ENCODE results near the gene CAMK1G. TPM values are rescaled to one million over a fixed set of nuclear protein-coding genes. Genes with fewer than 3 reads are reported as not detected.
A peak's percentile ranks its signal among the peaks of the same experiment; 100 is the strongest.

CAMK1G gene
- total and polyA plus RNA-seq, 2 of the 4 experiments (the other 2 are of a cell fraction) = 0.72 to 1.8 TPM

DNA sequence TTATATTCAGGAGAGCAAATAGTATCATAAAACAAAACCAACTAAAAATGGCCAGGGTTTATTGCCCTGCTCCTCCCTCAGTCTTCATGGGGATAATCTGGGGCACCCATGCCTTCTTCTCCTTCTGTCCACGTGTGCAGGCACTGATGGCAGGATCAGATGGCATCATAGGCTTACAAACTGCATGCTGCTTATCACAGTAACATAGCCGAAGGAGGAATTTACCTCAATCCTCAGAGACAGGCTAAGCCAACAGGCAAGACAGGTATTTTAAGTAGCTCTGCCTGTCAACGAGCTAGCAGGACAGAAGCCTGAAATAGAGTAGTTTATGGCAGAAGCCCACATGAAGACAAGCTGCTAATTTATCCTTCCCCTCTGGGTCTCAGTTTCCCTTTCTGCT, 59.3 kb downstream of the CAMK1G start:
- no peak overlapping the region for H4K8ac ChIP-seq (ENCODE audit: low read depth in 2 of 2, low read length in 2 of 2)
- ATAC-seq (ENCODE audit: low read depth) (no peak), DNase-seq (no peak)
- no peaks in the 10 kb centered on the region for H4K20me1 ChIP-seq (ENCODE audit: insufficient read depth, low read length)
- H2AK9ac ChIP-seq (replicated peaks; ENCODE audit: low read depth, low read length, poor library complexity) = no peak overlapping the region
- no peak overlapping the region for H2AFZ ChIP-seq (replicated peaks; ENCODE audit: low read length, poor library complexity)
- in situ Hi-C loops (cut with MboI; ENCODE audit: low sequenced_read_pairs) = no loop called here
- H3K56ac ChIP-seq (ENCODE audit: extremely low read depth, insufficient read depth, low read length) = no peak overlapping the region
- H3K23ac ChIP-seq (ENCODE audit: low read depth, low read length) = no peak overlapping the region
- no peaks in the 10 kb centered on the region for H3K36me3 ChIP-seq (ENCODE audit: control insufficient read depth, insufficient read depth, low read length)
- H3K14ac ChIP-seq (replicated peaks; ENCODE audit: low read depth, low read length) = no peak overlapping the region
- no peaks in the 10 kb centered on the region for H3K9me3 ChIP-seq (ENCODE audit: control insufficient read depth, insufficient read depth, low read length)
- H3K4me1 ChIP-seq (ENCODE audit: control insufficient read depth, insufficient read depth, low read length) = peaks cover 19% of the 10 kb centered on the region
- H2BK120ac ChIP-seq (ENCODE audit: low read depth, low read length) = no peak overlapping the region
- H3K4me2 ChIP-seq (ENCODE audit: low read depth, low read length) = no peak overlapping the region
- no peak overlapping the region for H3K4ac ChIP-seq (ENCODE audit: low read depth, low read length)
- TF ChIP-seq SMC3 (IDR thresholded peaks at IDR 0.05; ENCODE audit: low read depth, low read length) (no peak), RCOR1 (IDR thresholded peaks at IDR 0.05; ENCODE audit: insufficient replicate concordance, low read length) (no peak), POLR2A (IDR thresholded peaks at IDR 0.05; ENCODE audit: low read depth, low read length) (no peak), FOS (IDR thresholded peaks at IDR 0.05; ENCODE audit: low read depth, low read length) (no peak), CHD1 (IDR thresholded peaks at IDR 0.05; ENCODE audit: low read depth, low read length) (no peak), RAD21 (IDR thresholded peaks at IDR 0.05; ENCODE audit: low read length) (no peak), RFX5 (IDR thresholded peaks at IDR 0.05; ENCODE audit: low read depth, low read length) (no peak), BHLHE40 (IDR thresholded peaks at IDR 0.05; ENCODE audit: low read depth, low read length) (no peak), CEBPB (IDR thresholded peaks at IDR 0.05; ENCODE audit: low read depth, low read length) (no peak), MXI1 (IDR thresholded peaks at IDR 0.05; ENCODE audit: borderline replicate concordance, low read depth, low read length) (no peak), MAZ (IDR thresholded peaks at IDR 0.05; ENCODE audit: borderline replicate concordance, low read depth, low read length) (no peak), MAFK (IDR thresholded peaks at IDR 0.05; ENCODE audit: low read depth, low read length) (no peak)
- TF ChIP-seq, protein P1, sequence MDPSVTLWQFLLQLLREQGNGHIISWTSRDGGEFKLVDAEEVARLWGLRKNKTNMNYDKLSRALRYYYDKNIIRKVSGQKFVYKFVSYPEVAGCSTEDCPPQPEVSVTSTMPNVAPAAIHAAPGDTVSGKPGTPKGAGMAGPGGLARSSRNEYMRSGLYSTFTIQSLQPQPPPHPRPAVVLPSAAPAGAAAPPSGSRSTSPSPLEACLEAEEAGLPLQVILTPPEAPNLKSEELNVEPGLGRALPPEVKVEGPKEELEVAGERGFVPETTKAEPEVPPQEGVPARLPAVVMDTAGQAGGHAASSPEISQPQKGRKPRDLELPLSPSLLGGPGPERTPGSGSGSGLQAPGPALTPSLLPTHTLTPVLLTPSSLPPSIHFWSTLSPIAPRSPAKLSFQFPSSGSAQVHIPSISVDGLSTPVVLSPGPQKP (IDR thresholded peaks at IDR 0.05; ENCODE audit: borderline replicate concordance, low read depth, low read length) = no peak
- TF ChIP-seq, protein P2, sequence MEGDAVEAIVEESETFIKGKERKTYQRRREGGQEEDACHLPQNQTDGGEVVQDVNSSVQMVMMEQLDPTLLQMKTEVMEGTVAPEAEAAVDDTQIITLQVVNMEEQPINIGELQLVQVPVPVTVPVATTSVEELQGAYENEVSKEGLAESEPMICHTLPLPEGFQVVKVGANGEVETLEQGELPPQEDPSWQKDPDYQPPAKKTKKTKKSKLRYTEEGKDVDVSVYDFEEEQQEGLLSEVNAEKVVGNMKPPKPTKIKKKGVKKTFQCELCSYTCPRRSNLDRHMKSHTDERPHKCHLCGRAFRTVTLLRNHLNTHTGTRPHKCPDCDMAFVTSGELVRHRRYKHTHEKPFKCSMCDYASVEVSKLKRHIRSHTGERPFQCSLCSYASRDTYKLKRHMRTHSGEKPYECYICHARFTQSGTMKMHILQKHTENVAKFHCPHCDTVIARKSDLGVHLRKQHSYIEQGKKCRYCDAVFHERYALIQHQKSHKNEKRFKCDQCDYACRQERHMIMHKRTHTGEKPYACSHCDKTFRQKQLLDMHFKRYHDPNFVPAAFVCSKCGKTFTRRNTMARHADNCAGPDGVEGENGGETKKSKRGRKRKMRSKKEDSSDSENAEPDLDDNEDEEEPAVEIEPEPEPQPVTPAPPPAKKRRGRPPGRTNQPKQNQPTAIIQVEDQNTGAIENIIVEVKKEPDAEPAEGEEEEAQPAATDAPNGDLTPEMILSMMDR (conservative IDR thresholded peaks at IDR 0.05; ENCODE audit: low read depth, low read length) = no peak
- H3K9me1 ChIP-seq (ENCODE audit: insufficient read depth, low read length) = peaks cover 9% of the 10 kb centered on the region
- no TSS peak for BruUV-seq (replicated peaks)
- no peak overlapping the region; the same call in 1 of the 2 replicates for H4K5ac ChIP-seq (ENCODE audit: low read depth, low read length)
- H2BK20ac ChIP-seq (ENCODE audit: low read depth, low read length) = no peak overlapping the region
- WGBS, 2 experiments (ENCODE audit: extremely low coverage in 2 of 2, insufficient read length in 1 of 2) = no CpG with 5 or more reads among the region's 3 CpGs
- H3K27me3 ChIP-seq (ENCODE audit: control insufficient read depth, insufficient read depth, low read length) = no peaks in the 10 kb centered on the region
- H2BK15ac ChIP-seq (ENCODE audit: low read depth, low read length) = no peak overlapping the region
- no peak overlapping the region for H4K91ac ChIP-seq (ENCODE audit: insufficient read depth, low read depth, low read length)
- H2AK5ac ChIP-seq (ENCODE audit: low read depth, low read length) = peak overlapping the region; percentile 31; the same call in 1 of the 2 replicates
- H3K9ac ChIP-seq (ENCODE audit: low read depth, low read length) = no peak overlapping the region
- H3K4me3 ChIP-seq (ENCODE audit: insufficient read depth, low read depth, low read length) = no peak overlapping the region
- no peaks in the 10 kb centered on the region for H3K79me1 ChIP-seq (ENCODE audit: low read depth in 1 of 2, low read length in 2 of 2)
- intact Hi-C loops (cut with micrococcal nuclease) = no loop called here
- dilution Hi-C loops (cut with HindIII; ENCODE audit: low sequenced_read_pairs, unreplicated experiment) = no loop called here
- ChIA-PET POLR2A (ENCODE audit: unreplicated experiment) (no interaction called here), CTCF (no interaction called here)
- H3K18ac ChIP-seq (ENCODE audit: low read depth, low read length) = no peak overlapping the region
- H3K27ac ChIP-seq (ENCODE audit: insufficient read depth, low read length) = no peak overlapping the region
- H2BK5ac ChIP-seq (ENCODE audit: low read depth, low read length, poor library complexity, severe bottlenecking) = no peak overlapping the region

All from IMR-90 (cell line).